Neural crest cell (in vitro differentiated cells): Measurements from ENCODE around the gene PABPN1. TPM values are rescaled to one million over a fixed set of nuclear protein-coding genes. Genes with fewer than 3 reads are reported as not detected.

Source experiments
- DNase-seq: peaks from one replicate; pipeline ENCODE4 v3.0.0; 2021; ENCODE audit warnings: low read depth, mixed read lengths, low spot score
- H3K27ac Mint-ChIP-seq: one replicate; pipeline ENCODE4 v1.8.0; 2021; ENCODE audit warnings: mild to moderate bottlenecking, mixed read lengths; ENCODE audit not compliant: unreplicated experiment
- H3K27me3 Mint-ChIP-seq: 2 replicates; pipeline ENCODE4 v1.8.0; 2021; ENCODE audit warnings: low read depth, mild to moderate bottlenecking, mixed read lengths
- H3K36me3 Mint-ChIP-seq: 2 replicates; pipeline ENCODE4 v1.8.0; 2021; ENCODE audit warnings: low read depth, mild to moderate bottlenecking, mixed read lengths
- H3K4me1 Mint-ChIP-seq: 2 replicates; pipeline ENCODE4 v1.8.0; 2021; ENCODE audit warnings: mixed read lengths
- H3K4me3 Mint-ChIP-seq: one replicate; pipeline ENCODE4 v1.8.0; 2021; ENCODE audit warnings: mild to moderate bottlenecking, mixed read lengths
- H3K9me3 Mint-ChIP-seq: 2 replicates; pipeline ENCODE4 v1.8.0; 2021; ENCODE audit warnings: mixed read lengths
- total RNA-seq: library from RNA; stranded (reverse); gene quantifications from 2 replicates; pipeline ENCODE4 v1.2.1, GENCODE V29; 2021
- TF ChIP-seq, protein P1 (sequence below): fragments of 200-600 bp; sonication (generic); conservative IDR thresholded peaks from 2 replicates; pipeline ENCODE4 v1.5.0; 2021; ENCODE audit warnings: antibody characterized with exemption, mild to moderate bottlenecking

The PABPN1 gene
- total RNA-seq, 1 donor from 2014 or later, result 379 TPM

DNA sequence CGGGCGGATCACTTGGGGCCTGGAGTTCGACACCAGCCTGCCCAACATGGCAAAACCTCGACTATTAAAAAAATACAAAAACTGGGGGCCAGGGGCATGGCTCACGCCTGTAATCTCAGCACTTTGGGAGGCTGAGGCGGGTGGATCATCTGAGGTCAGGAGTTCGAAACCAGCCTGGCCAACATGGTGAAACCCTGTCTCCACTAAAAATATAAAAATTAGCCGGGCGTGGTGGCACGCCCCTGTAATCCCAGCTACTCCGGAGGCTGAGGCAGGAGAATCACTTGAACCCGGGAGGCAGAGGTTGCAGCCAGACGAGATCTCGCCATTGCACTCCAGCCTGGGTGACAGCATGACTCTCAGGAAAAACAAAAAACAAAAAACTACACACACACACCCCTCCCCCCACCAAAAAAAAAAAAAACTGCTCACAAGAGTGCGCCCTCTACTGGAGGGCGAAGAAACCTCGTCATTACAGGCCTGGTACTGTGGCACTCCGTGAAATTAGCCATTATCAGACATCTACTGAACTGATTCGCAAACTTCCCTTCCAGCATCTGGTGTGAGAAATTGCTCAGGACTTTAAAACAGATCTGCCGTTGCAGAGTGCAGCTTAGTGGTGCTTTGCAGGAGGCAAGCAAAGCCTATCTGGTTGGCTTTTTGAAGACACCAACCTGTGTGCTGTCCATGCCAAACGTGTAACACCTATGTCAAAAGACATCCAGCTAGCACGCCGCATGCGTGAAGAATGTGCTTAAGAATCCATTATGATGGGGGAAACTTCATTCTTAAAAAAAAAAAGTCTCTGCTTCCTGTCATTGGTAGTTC lies 26.3 kb upstream of the PABPN1 start:
- Mint-ChIP-seq H3K4me1 (peaks cover 29% of the 10 kb centered on the region), H3K9me3 (no peaks in the 10 kb centered on the region), H3K27me3 (peaks cover 16% of the 10 kb centered on the region), H3K36me3 (no peaks in the 10 kb centered on the region), H3K4me3 (peak overlapping the region; percentile 3), H3K27ac (no peak overlapping the region)
- DNase-seq, result peak; percentile 49
- TF ChIP-seq, protein P1, sequence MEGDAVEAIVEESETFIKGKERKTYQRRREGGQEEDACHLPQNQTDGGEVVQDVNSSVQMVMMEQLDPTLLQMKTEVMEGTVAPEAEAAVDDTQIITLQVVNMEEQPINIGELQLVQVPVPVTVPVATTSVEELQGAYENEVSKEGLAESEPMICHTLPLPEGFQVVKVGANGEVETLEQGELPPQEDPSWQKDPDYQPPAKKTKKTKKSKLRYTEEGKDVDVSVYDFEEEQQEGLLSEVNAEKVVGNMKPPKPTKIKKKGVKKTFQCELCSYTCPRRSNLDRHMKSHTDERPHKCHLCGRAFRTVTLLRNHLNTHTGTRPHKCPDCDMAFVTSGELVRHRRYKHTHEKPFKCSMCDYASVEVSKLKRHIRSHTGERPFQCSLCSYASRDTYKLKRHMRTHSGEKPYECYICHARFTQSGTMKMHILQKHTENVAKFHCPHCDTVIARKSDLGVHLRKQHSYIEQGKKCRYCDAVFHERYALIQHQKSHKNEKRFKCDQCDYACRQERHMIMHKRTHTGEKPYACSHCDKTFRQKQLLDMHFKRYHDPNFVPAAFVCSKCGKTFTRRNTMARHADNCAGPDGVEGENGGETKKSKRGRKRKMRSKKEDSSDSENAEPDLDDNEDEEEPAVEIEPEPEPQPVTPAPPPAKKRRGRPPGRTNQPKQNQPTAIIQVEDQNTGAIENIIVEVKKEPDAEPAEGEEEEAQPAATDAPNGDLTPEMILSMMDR, result peak; percentile 86

- Mint-ChIP-seq H3K27me3 (peaks cover 13% of the 10 kb centered on the region), H3K9me3 (no peaks in the 10 kb centered on the region), H3K36me3 (no peaks in the 10 kb centered on the region), H3K27ac (peak overlapping the region; percentile 54), H3K4me1 (peaks cover 40% of the 10 kb centered on the region), H3K4me3 (peak overlapping the region; percentile 49)
- TF ChIP-seq, protein P1, result no peak
- DNase-seq, result no peak
Observed at GRCh38 chr14:23296012-23296777, 25.1 kb upstream of the PABPN1 start.

DNA sequence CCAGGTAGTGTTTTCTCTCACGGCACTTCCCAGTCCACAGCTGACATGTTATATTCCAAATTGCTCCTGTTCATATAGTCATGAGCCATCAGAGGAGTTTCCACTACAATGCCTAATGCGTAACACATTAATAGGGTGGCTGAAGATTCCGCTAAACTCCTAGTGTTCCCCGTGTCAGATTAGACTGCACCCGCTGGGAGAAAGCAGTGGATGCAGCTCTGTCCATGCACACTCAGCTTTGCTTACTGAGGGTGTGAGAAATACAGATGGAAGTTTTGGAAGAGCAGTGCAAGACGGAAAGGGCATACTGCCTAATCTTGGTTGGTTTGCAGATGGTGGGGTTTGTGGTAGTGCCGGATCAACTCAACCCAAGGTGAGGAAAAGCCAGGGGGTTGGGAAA lies 24.2 kb upstream of the PABPN1 start:
- H3K27me3 Mint-ChIP-seq, result peaks cover 8% of the 10 kb centered on the region
- peak overlapping the region; percentile 61 for H3K4me3 Mint-ChIP-seq
- H3K27ac Mint-ChIP-seq, result no peak overlapping the region

GRCh38 chr14:23297611-23298277 lies 23.5 kb upstream of the PABPN1 start:
- no peak for DNase-seq
- Mint-ChIP-seq H3K27me3 (peaks cover 8% of the 10 kb centered on the region), H3K9me3 (no peaks in the 10 kb centered on the region), H3K4me3 (no peak overlapping the region), H3K27ac (no peak overlapping the region), H3K4me1 (peaks cover 44% of the 10 kb centered on the region), H3K36me3 (no peaks in the 10 kb centered on the region)
- TF ChIP-seq, protein P1, result no peak

More for the DNA sequence above, 24.2 kb upstream of the PABPN1 start:
- Mint-ChIP-seq H3K4me1 (peaks cover 40% of the 10 kb centered on the region), H3K9me3 (no peaks in the 10 kb centered on the region), H3K36me3 (no peaks in the 10 kb centered on the region)
- TF ChIP-seq, protein P1, result no peak
- no peak for DNase-seq

DNA sequence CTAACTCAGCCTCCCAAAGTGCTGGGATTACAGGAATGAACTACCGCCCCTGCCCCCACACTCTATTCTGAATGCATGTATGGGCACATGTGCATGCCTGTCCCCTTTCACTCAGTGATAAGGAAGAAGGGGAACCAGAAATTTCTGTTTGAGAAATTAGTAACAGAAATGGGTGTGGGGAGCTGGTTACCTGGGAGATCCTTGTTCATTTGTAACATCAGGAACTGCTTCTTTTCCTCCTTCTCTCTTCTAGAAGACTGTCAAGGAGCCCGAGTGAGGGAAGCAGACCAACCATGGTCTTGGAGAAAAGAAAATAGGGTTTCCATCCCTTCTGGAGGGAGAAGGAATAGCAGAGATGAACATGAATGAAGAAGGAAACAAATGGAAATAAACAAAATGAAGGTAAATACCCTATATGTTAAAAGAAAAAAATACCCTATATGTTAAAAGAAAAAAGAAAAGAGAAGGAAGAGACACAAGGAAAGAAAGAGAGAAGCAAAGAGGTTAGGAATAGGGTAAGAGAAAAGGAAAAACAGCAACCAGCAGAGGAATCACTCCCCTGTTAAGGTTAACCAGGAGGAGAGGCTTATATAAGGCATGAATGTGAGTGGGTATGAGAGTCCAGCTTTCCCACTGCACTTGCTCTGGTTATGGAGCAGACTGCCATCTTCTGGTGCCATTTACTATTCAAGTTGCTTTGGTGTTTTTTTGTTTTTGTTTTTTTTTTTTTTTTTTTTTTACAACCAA lies 21.9 kb upstream of the PABPN1 start:
- H3K27me3 Mint-ChIP-seq, result no peaks in the 10 kb centered on the region
- TF ChIP-seq, protein P1, result peak; percentile 57
- peak overlapping the region; percentile 95 for H3K4me3 Mint-ChIP-seq
- peaks cover 48% of the 10 kb centered on the region for H3K4me1 Mint-ChIP-seq
- H3K9me3 Mint-ChIP-seq, result no peaks in the 10 kb centered on the region
- no peaks in the 10 kb centered on the region for H3K36me3 Mint-ChIP-seq
- DNase-seq, result no peak
- no peak overlapping the region for H3K27ac Mint-ChIP-seq
